ENCODE results near the gene CFAP58.

CFAP58 gene

DNA sequence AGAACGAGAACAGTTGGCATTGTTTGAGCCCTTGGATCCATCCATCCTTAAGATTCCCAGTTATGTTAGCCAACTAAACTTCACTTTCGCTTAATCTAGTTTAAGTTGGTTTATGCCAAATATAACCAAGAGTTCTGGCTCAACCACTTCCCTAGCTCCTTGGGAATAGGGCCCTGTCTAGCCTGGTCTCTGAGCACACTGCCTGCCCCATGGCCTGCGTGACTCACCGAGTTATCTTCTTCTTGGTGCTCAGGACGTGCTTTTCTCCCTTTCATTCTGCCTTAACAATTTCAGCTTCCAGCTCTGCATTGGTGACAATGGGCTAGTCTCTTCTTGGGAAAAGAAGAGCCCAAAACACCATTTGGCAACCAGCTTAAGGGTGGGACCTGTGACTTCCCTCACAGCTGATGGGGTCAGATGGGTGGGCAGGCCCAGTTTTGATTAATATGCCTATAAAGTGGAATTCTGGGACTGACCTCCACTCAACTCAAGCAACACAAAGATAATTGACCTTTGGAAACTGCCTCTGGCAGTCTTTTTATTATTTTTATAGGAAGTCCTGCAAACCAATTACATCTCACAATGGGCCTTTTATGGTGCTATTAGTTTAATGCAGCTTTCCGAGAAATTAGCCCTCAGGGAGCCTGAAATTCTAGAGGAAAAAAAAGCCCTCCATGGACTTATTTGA lies 126.4 kb downstream of the CFAP58 start:
- H3K4me3 ChIP-seq (ENCODE audit: low read depth, low read length), result no peak overlapping the region
- DNase-seq (ENCODE audit: low read depth), result no peak
- TF ChIP-seq, protein P1, sequence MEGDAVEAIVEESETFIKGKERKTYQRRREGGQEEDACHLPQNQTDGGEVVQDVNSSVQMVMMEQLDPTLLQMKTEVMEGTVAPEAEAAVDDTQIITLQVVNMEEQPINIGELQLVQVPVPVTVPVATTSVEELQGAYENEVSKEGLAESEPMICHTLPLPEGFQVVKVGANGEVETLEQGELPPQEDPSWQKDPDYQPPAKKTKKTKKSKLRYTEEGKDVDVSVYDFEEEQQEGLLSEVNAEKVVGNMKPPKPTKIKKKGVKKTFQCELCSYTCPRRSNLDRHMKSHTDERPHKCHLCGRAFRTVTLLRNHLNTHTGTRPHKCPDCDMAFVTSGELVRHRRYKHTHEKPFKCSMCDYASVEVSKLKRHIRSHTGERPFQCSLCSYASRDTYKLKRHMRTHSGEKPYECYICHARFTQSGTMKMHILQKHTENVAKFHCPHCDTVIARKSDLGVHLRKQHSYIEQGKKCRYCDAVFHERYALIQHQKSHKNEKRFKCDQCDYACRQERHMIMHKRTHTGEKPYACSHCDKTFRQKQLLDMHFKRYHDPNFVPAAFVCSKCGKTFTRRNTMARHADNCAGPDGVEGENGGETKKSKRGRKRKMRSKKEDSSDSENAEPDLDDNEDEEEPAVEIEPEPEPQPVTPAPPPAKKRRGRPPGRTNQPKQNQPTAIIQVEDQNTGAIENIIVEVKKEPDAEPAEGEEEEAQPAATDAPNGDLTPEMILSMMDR (IDR thresholded peaks at IDR 0.05; ENCODE audit: control insufficient read depth, extremely low read depth, insufficient read depth), result no peak

DNA sequence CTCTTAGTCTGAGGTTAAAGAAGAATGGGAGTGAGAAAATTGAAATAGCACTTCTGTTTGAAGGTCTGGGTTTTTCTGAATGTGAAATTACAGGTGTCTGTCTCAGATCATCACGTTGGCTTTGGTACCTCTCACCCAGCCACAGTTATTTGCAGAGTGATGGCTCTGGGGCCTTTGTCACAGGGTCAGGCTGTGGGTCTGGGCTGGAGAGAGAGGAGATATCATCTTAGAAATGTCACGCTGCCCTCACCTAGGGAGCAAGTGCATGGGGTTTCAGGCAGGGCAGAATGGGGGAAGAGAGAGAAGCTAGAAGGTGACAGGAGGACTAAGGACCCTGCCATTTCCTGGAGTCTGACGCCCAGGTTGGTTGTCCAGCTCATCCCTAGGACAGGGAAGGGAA lies 127.2 kb downstream of the CFAP58 start:
- TF ChIP-seq, protein P1 (IDR thresholded peaks at IDR 0.05; ENCODE audit: control insufficient read depth, extremely low read depth, insufficient read depth), result no peak
- H3K4me3 ChIP-seq (ENCODE audit: low read depth, low read length), result no peak overlapping the region
- no peak for DNase-seq (ENCODE audit: low read depth)

DNA sequence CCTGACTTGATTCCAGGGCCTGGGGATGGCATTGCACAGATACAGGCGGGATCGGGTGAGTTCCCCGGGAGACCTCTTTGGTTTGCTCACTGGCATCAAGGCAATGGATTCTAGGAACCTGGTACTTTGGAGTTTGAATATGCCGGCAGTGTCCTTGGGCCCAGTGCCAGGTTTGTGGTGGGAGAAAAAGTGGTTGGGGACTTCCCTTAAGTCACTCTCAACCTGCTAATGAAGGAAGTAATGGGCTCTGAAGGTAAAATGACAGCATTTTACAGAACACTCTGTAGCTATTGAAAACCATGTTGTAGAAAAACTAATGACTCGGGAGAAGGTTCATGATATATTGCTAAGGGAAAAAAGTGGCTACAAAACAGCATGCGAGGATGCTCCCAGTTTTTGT lies 129.9 kb downstream of the CFAP58 start:
- no peak for DNase-seq (ENCODE audit: low read depth)
- no peak overlapping the region for H3K4me3 ChIP-seq (ENCODE audit: low read depth, low read length)
- TF ChIP-seq, protein P1 (IDR thresholded peaks at IDR 0.05; ENCODE audit: control insufficient read depth, extremely low read depth, insufficient read depth), result no peak

DNA sequence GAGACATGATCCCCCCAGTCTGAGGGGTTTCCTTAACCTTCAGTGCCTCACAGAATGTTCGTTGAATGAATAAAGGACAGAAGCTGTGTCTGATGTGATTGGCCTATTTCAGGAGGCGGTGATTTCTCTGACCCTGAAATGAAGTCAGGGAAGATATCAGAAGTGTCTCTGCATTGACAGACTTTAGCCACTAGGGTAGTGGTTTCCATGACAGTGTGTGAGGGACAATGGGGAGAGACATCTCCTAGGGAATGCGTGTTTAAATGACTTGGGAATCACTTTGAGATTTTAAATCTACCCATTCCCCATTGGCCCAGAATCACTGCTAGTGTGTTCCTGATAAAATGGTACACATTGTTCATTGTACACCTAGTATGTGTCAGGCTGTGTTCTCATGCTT lies 132.0 kb downstream of the CFAP58 start:
- TF ChIP-seq, protein P1 (IDR thresholded peaks at IDR 0.05; ENCODE audit: control insufficient read depth, extremely low read depth, insufficient read depth), result no peak
- H3K4me3 ChIP-seq (ENCODE audit: low read depth, low read length), result no peak overlapping the region
- no peak for DNase-seq (ENCODE audit: low read depth)

DNA sequence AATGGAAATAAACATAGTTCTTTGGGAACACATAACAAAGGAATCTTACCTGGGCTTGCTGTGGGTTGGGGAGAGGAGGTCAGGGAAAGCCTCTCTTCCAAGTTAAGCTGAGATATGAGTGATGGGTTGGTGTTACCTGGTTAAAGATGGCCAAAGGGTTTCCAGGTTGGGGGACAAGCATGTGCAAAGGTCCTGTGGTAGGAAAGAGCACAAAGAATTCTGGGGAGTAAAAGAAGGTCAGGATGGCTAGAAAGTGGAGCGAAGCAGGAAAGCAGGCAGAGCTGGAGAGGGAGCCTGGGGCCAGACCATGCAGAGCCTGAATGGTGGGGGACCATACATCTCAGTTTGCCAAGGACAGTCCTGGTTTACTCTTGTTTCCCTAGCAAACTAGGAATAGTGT lies 133.2 kb downstream of the CFAP58 start:
- no peak overlapping the region for H3K4me3 ChIP-seq (ENCODE audit: low read depth, low read length)
- TF ChIP-seq, protein P1 (IDR thresholded peaks at IDR 0.05; ENCODE audit: control insufficient read depth, extremely low read depth, insufficient read depth), result no peak
- DNase-seq (ENCODE audit: low read depth), result no peak

DNA sequence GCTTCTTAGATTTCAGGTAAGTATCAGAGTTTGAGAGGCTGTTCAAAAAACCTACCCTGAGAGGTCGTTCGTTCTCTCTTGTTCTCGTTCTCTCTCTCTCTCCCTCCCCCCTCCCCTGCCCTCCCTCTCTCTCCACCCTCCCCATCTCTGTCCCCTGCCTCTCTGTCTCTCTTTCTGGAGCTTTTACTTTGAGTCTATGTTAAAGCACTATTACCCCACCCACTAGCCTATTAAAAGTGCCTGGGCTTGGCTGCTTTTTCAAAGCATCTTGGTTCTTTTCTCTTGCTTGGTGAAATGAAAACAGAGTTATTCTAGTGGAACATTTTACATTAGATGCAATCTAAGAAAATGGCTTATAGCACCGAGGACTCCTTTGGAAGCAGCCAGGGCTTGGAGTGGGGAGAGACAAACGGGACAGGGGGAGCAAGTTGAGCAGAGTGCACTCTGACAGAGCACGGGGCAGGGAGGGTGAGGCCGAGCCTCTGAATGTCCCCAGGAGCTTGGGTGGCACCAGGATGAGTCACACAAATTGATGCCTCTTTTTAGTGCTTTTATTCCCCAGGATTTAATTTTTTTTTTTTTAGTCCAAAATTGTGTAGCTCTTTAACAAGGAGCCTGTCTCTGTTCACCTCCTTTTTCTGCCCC lies 134.3 kb downstream of the CFAP58 start:
- H3K4me3 ChIP-seq (ENCODE audit: low read depth, low read length), result no peak overlapping the region
- DNase-seq (ENCODE audit: low read depth), result no peak
- TF ChIP-seq, protein P1 (IDR thresholded peaks at IDR 0.05; ENCODE audit: control insufficient read depth, extremely low read depth, insufficient read depth), result no peak

DNA sequence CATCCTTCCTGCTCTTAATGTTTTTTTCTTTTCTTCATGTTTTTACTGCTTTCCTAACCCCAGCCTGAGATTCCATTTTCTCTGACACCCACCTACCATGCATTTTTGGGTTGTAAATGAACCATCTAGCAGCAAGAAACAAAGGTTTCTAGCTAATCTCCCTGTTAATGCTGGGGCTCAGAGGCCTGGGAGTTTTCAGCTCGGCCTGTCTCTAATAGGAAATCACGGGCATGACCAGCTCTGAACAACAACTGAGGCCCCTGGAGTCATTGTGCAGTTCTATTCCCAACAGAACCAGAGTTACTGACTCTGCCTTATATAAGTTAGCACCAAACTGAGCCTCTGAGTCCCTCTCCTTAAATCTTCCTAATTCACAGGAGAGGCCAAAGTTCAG lies 134.8 kb downstream of the CFAP58 start:
- TF ChIP-seq, protein P1 (IDR thresholded peaks at IDR 0.05; ENCODE audit: control insufficient read depth, extremely low read depth, insufficient read depth), result no peak
- no peak overlapping the region for H3K4me3 ChIP-seq (ENCODE audit: low read depth, low read length)
- no peak for DNase-seq (ENCODE audit: low read depth)
